Measurements from ENCODE around the gene ERN1. TPM values are rescaled to one million over a fixed set of nuclear protein-coding genes. Genes with fewer than 3 reads are reported as not detected.

The ERN1 gene
- total RNA-seq, 1 donor from 2014 or later: 9.3 TPM

DNA sequence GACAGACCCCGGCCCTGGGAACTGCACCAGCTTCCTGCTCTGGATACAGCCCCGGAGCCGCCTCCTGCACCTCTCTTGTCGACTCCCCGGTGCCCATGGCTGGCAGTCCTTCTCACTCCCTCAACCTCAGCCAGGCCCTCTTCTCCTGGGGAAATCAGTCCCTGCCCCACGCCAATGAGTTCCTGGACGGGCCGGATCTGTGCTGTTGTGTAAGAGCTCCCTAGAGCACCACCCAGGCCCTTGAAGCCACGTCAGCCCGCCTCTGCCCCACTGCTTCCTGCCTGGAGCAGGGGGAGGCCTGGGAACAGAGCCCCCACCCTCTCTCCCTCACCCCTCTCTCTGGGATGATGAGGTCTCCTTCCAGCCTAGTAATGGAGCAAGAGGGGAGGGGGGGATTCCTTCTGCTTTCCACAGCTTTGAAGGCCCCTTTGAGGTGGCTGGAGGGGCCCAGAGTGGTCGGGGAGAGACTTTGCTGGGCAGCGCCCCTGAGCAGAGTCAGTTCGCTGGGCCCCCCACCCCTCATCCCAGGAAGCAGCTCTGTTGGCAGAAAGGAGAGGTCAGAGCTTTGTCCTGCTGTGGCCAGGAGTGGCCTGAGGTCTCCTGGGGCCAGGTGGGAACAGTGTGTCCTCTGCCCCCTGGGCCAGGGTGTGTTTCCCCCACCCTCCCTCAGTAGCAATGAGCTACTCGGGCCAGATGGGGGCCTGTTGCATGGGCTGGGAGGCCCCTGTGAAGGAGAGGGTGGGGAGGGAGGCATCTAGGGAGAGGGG is 128.0 kb downstream of the ERN1 start:
- Histone ChIP-seq H3K27me3 (ENCODE audit: low read depth) (peaks cover 28% of the 10 kb centered on the region), H3K4me1 (peaks cover 69% of the 10 kb centered on the region), H3K27ac (replicated peaks) (peak overlapping the region; percentile 83), H3K9me3 (replicated peaks) (no peaks in the 10 kb centered on the region), H3K4me3 (no peak overlapping the region), H3K36me3 (no peaks in the 10 kb centered on the region)
- TF ChIP-seq, protein P1, sequence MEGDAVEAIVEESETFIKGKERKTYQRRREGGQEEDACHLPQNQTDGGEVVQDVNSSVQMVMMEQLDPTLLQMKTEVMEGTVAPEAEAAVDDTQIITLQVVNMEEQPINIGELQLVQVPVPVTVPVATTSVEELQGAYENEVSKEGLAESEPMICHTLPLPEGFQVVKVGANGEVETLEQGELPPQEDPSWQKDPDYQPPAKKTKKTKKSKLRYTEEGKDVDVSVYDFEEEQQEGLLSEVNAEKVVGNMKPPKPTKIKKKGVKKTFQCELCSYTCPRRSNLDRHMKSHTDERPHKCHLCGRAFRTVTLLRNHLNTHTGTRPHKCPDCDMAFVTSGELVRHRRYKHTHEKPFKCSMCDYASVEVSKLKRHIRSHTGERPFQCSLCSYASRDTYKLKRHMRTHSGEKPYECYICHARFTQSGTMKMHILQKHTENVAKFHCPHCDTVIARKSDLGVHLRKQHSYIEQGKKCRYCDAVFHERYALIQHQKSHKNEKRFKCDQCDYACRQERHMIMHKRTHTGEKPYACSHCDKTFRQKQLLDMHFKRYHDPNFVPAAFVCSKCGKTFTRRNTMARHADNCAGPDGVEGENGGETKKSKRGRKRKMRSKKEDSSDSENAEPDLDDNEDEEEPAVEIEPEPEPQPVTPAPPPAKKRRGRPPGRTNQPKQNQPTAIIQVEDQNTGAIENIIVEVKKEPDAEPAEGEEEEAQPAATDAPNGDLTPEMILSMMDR (IDR thresholded peaks at IDR 0.05; ENCODE audit: borderline replicate concordance): no peak
- no peak for DNase-seq
- intact Hi-C loops (cut with micrococcal nuclease): no loop called here

DNA sequence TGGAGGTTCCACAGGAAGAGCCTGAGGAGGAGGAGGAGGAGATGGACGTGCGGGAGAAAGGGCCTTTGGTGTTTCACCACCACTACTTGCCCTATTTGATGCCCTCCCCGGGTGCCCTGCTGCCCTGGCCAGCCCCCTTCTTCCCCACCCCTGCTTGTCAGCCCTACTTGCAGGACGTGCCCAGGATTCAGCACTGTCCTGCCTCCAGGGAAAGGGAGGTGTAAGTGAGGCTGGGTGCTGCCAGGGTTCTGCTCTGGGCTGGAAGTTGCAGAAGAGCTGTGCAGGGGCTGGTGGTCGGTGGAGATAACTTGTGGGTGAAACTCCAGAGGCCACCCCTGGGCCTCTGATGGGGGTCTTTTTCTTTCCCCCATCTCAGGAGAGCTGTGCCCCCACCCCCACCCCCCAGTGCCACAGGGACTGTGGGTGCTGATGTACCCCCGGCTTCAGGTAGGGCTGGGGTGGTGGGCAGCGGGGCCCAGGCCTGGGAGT is 128.8 kb downstream of the ERN1 start:
- Histone ChIP-seq H3K27ac (replicated peaks) (peak overlapping the region; percentile 83), H3K36me3 (no peaks in the 10 kb centered on the region), H3K4me3 (no peak overlapping the region), H3K27me3 (ENCODE audit: low read depth) (peaks cover 33% of the 10 kb centered on the region), H3K9me3 (replicated peaks) (no peaks in the 10 kb centered on the region), H3K4me1 (peaks cover 62% of the 10 kb centered on the region)
- TF ChIP-seq, protein P1 (IDR thresholded peaks at IDR 0.05; ENCODE audit: borderline replicate concordance): no peak
- no peak for DNase-seq
- intact Hi-C loops (cut with micrococcal nuclease): no loop called here

DNA sequence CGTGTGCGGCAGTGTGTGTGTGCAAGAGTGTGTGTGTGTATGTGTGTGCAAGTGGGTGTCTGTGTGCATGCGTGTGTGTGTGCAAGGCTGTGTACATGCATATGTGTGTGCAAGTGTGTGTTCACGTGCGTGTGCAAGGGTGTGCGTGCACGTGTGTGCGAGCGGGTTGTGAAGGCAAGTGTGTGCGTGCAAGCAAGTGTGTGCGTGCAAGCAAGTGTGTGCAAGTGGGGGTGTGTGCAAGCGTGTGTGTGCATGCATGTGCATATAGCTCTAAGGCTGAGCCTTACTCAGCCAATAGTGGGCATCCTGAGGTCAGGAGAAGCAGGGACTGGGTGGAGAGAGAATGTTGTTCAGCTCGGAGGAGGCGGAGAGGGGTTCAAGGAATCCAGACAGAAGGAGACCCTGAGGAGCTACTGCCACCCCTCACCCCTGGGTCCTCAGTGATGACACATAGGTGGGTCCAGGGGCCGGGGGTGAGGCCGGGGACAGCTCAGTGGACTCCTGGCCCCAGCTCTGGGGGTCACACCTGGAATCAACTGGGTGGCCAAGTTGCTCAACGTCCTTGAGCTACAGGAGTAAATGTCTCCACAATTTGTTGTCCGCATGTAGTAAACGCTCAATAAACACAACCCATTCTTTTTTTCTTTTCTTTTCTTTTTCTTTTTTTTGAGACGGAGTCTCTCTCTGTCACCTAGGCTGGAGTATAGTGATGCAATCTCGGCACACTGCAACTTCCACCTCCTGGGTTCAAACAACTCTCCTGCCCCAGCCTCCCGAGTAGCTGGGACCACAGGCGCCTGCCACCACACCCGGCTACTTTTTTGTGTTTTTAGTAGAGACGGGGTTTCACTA is 130.0 kb downstream of the ERN1 start:
- no peaks in the 10 kb centered on the region for H3K9me3 ChIP-seq (replicated peaks)
- peaks cover 39% of the 10 kb centered on the region for H3K27me3 ChIP-seq (ENCODE audit: low read depth)
- H3K36me3 ChIP-seq: no peaks in the 10 kb centered on the region
- TF ChIP-seq, protein P1 (IDR thresholded peaks at IDR 0.05; ENCODE audit: borderline replicate concordance): no peak
- H3K4me3 ChIP-seq: no peak overlapping the region
- DNase-seq: no peak
- intact Hi-C loops (cut with micrococcal nuclease): no loop called here
- H3K27ac ChIP-seq (replicated peaks): peak overlapping the region; percentile 83
- H3K4me1 ChIP-seq: peaks cover 53% of the 10 kb centered on the region

DNA sequence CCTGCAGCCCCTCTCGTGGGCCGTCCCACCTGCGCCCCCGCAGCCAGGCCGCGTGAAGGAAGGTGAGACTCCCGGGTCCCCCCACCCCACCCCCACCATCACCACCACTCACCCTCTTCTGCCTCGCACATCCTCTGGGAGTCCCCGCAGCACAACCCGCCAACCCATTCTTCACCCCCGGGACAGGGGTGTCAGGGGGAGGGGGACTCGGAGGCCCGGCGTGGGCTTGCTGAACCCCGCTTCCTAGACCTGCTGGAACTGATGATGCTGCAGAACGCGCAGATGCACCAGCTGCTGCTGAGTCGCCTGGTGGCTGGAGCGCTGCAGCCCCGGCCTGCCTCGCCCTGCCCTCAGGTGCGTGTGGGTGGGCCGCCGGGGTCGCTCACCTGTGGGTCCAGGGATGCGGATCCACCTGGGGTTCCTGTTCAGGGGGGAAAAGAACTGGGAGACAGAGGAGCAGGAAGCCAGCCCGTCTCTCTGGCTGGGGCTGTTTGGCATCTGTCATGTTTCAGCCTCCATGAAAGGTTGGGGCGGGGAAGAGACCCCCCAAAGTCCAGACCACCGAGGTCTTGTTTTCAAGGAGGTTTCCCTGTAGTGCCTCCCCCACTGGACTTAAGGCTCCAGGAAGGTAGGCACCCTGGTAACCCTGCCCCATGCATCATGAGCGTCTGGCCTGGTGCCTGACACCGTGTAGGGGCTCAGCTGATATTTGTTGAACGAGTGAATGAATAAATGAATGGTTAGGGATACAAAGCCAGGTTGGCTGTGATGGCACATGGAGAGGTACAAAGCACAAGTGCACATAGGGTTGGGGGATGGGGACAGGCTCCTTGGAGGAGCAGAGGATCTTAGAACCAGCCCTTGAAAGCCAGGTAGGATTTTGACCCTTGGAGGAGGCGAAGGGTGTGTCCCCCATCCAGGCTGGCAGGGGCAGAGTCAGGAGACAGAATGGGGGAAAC is 130.9 kb downstream of the ERN1 start:
- TF ChIP-seq, protein P1 (IDR thresholded peaks at IDR 0.05; ENCODE audit: borderline replicate concordance): no peak
- H3K27ac ChIP-seq (replicated peaks): peak overlapping the region; percentile 68
- H3K27me3 ChIP-seq (ENCODE audit: low read depth): peaks cover 39% of the 10 kb centered on the region
- H3K9me3 ChIP-seq (replicated peaks): no peaks in the 10 kb centered on the region
- no peaks in the 10 kb centered on the region for H3K36me3 ChIP-seq
- peak overlapping the region; percentile 72 for H3K4me3 ChIP-seq
- H3K4me1 ChIP-seq: peaks cover 53% of the 10 kb centered on the region
- intact Hi-C loops (cut with micrococcal nuclease): no loop called here
- no peak for DNase-seq

Data from left ventricle myocardium inferior (tissue), 1 donor.